A549 (cell line): ENCODE data around the gene BAK1. TPM values are rescaled to one million over a fixed set of nuclear protein-coding genes. Genes with fewer than 3 reads are reported as not detected.
A peak's percentile ranks its signal among the peaks of the same experiment; 100 is the strongest.

ENCODE experiments used
- ATAC-seq, 2 experiments: fragments of 200-7000 bp in 1 of 2; fragments of >200 bp in 1 of 2; cut with Nextera tagmentation in 1 of 2; cut with Tn5 transposase in 1 of 2; 3 replicates each; pipeline versions ENCODE4 v1.8.0 to v1.9.1; 2018 to 2020; ENCODE audit warnings: mild to moderate bottlenecking in 1 of 2, moderate library complexity in 1 of 2
- CTCF ChIA-PET: fragments of 300-600 bp; sonication (Branson Sonifier 250); formaldehyde crosslinking; extraction: SDS; loops from one replicate; lab custom pipeline; 2021; ENCODE audit warnings: antibody characterized with exemption, inconsistent platforms; lab: Yijun Ruan, JAX
- POLR2A ChIA-PET: fragments of 350-600 bp; formaldehyde crosslinking; extraction: SDS; loops from one replicate; lab custom pipeline; 2021; ENCODE audit warnings: antibody characterized with exemption, inconsistent platforms; lab: Yijun Ruan, JAX
- DNase-seq, 2 experiments: peaks; one replicate each; pipeline versions ENCODE4 v3.0.0 to v3.0.0-alpha.2; 2011 to 2016; ENCODE audit warnings: low read depth in 1 of 2, low spot score in 1 of 2
- FAIRE-seq: peaks from 2 replicates; lab custom pipeline; 2011; peaks lifted over from hg19 to GRCh38; lab: Jason Lieb, UNC
- H3K27ac ChIP-seq, 2 experiments: fragments of >200 bp; sonication (Bioruptor Twin); formaldehyde crosslinking; 3 replicates each; pipeline ENCODE4 v1.5.1; 2016 to 2017
- H3K4me1 ChIP-seq: fragments of >200 bp; sonication (Bioruptor Twin); formaldehyde crosslinking; 3 replicates; pipeline ENCODE4 v1.6.1; 2016
- H3K4me2 ChIP-seq: fragments of >200 bp; sonication (Bioruptor Twin); formaldehyde crosslinking; 3 replicates; pipeline ENCODE4 v1.6.1; 2016
- H3K4me3 ChIP-seq: fragments of >200 bp; sonication (Bioruptor Twin); formaldehyde crosslinking; 3 replicates; pipeline ENCODE4 v1.5.1; 2016
- H3K9me3 ChIP-seq: fragments of >200 bp; sonication (Bioruptor Twin); formaldehyde crosslinking; 3 replicates; pipeline ENCODE4 v1.6.1; 2016
- CHD2 ChIP-seq: fragments of 150-350 bp; IDR thresholded peaks from 2 replicates; pipeline ENCODE4 v1.6.1; 2014; ENCODE audit warnings: low read length; ENCODE audit not compliant: partially characterized antibody
- EP300 ChIP-seq, 2 experiments: fragments of >200 bp; sonication (Bioruptor Twin); formaldehyde crosslinking; IDR thresholded peaks; 2 replicates in 1 of 2; 3 replicates in 1 of 2; pipeline ENCODE4 v1.6.1; 2016 to 2017
- FOSB ChIP-seq: fragments of 250-450 bp; sonication (Bioruptor Pico); IDR thresholded peaks from 2 replicates; pipeline ENCODE4 v1.5.0; 2020; ENCODE audit warnings: mild to moderate bottlenecking, moderate library complexity
- HOXA7 ChIP-seq: fragments of 250-450 bp; sonication (Bioruptor Pico); IDR thresholded peaks from 2 replicates; pipeline ENCODE4 v1.5.0; 2020; ENCODE audit warnings: mild to moderate bottlenecking, moderate library complexity
- HOXB5 ChIP-seq: fragments of 250-450 bp; sonication (Bioruptor Pico); IDR thresholded peaks from 2 replicates; pipeline ENCODE4 v1.5.0; 2020; ENCODE audit warnings: mild to moderate bottlenecking, moderate library complexity
- JUN ChIP-seq, 2 experiments: fragments of >200 bp; sonication (Bioruptor Twin); formaldehyde crosslinking; IDR thresholded peaks; 2 replicates in 1 of 2; 3 replicates in 1 of 2; pipeline ENCODE4 v1.6.1; 2016 to 2017
- JUNB ChIP-seq: fragments of >200 bp; sonication (Bioruptor Twin); formaldehyde crosslinking; IDR thresholded peaks from 2 replicates; pipeline ENCODE4 v1.6.1; 2016
- PHF8 ChIP-seq: fragments of 200-600 bp; sonication (generic); IDR thresholded peaks from 2 replicates; pipeline ENCODE4 v1.6.1; 2016; ENCODE audit warnings: low read depth, mild to moderate bottlenecking, antibody characterized with exemption, moderate library complexity, borderline replicate concordance
- POLR2A ChIP-seq: IDR thresholded peaks from 2 replicates; pipeline ENCODE4 v1.6.1; 2012; ENCODE audit warnings: mild to moderate bottlenecking, low read length
- RAD21 ChIP-seq, 2 experiments: fragments of >200 bp in 1 of 2; sonication (Bioruptor Twin) in 1 of 2; formaldehyde crosslinking in 1 of 2; IDR thresholded peaks in 1 of 2; conservative IDR thresholded peaks in 1 of 2; 2 replicates in 1 of 2; 3 replicates in 1 of 2; pipeline ENCODE4 v1.6.1; 2012 to 2018; ENCODE audit warnings: inconsistent platforms in 1 of 2
- RARB ChIP-seq: fragments of 250-450 bp; sonication (Bioruptor Pico); IDR thresholded peaks from 2 replicates; pipeline ENCODE4 v1.8.0; 2021; ENCODE audit warnings: mild to moderate bottlenecking, moderate library complexity
- RFX5 ChIP-seq: fragments of 450-650 bp; IDR thresholded peaks from 2 replicates; pipeline ENCODE4 v1.7.1; 2014; ENCODE audit warnings: antibody characterized with exemption, mild to moderate bottlenecking, moderate library complexity
- SMC3 ChIP-seq: fragments of >200 bp; sonication (Bioruptor Twin); formaldehyde crosslinking; IDR thresholded peaks from 3 replicates; pipeline ENCODE4 v1.6.1; 2018; ENCODE audit warnings: inconsistent platforms
- ZFP36 ChIP-seq: fragments of 450-650 bp; IDR thresholded peaks from 2 replicates; pipeline ENCODE4 v1.6.1; 2014; ENCODE audit warnings: borderline replicate concordance; ENCODE audit not compliant: partially characterized antibody
- WGBS: methylation state at CpG from one replicate; pipeline ENCODE4 v1.1.6; 2017; ENCODE audit errors: missing lambda C conversion rate; 5-methylcytosine and 5-hydroxymethylcytosine counted together
- polyA minus RNA-seq: library from RNA; depleted of rRNA, polyadenylated mRNA; stranded (reverse); fragments of >200 nt; gene quantifications from 2 replicates; pipeline ENCODE4 v1.2.3, GENCODE V29; 2011; rRNA and poly(A)+ RNA removed
- polyA plus RNA-seq, 4 experiments: library from polyadenylated mRNA; depleted of rRNA in 3 of 4; stranded (reverse); fragments of >200 nt; fragmentation: RNase III in 1 of 4; extraction: RNeasy Plus Mini Kit Qiagen cat#74134 plus additional on column Dnase treatment in 1 of 4; gene quantifications; 2 replicates in 3 of 4; 3 replicates in 1 of 4; pipeline ENCODE4 v1.2.3, GENCODE V29; 2011 to 2017
- TF ChIP-seq, protein P1 (sequence below): fragments of 200-600 bp; sonication (generic); IDR thresholded peaks from 2 replicates; pipeline ENCODE4 v1.6.1; 2016; ENCODE audit warnings: antibody characterized with exemption, mild to moderate bottlenecking, moderate library complexity
- TF ChIP-seq, protein P2 (sequence below): fragments of >200 bp; sonication (Bioruptor Twin); formaldehyde crosslinking; IDR thresholded peaks from 3 replicates; pipeline ENCODE4 v1.5.1; 2016
- TF ChIP-seq, protein P3 (sequence below): fragments of >200 bp; sonication (Bioruptor Twin); formaldehyde crosslinking; IDR thresholded peaks from 2 replicates; pipeline ENCODE4 v1.6.1; 2016
- TF ChIP-seq, protein P4 (sequence below): IDR thresholded peaks from 2 replicates; pipeline ENCODE4 v1.6.1; 2012

BAK1 gene
- polyA plus RNA-seq (2011; rRNA removed) (11.9 and 12.6 TPM in 2 replicates), polyA plus RNA-seq (2017; fragmentation: RNase III; extraction: RNeasy Plus Mini Kit Qiagen cat#74134 plus additional on column Dnase treatment) (16.9 to 19.0 TPM (median 18.8 TPM) in 3 replicates), polyA minus RNA-seq (17.3 and 20.9 TPM in 2 replicates)
- polyA plus RNA-seq (2012; cell fraction: cytosol; rRNA removed): 11.5 and 16.6 TPM in 2 replicates
- 13.1 and 13.6 TPM in 2 replicates for polyA plus RNA-seq (2012; cell fraction: nucleus; rRNA removed)

DNA sequence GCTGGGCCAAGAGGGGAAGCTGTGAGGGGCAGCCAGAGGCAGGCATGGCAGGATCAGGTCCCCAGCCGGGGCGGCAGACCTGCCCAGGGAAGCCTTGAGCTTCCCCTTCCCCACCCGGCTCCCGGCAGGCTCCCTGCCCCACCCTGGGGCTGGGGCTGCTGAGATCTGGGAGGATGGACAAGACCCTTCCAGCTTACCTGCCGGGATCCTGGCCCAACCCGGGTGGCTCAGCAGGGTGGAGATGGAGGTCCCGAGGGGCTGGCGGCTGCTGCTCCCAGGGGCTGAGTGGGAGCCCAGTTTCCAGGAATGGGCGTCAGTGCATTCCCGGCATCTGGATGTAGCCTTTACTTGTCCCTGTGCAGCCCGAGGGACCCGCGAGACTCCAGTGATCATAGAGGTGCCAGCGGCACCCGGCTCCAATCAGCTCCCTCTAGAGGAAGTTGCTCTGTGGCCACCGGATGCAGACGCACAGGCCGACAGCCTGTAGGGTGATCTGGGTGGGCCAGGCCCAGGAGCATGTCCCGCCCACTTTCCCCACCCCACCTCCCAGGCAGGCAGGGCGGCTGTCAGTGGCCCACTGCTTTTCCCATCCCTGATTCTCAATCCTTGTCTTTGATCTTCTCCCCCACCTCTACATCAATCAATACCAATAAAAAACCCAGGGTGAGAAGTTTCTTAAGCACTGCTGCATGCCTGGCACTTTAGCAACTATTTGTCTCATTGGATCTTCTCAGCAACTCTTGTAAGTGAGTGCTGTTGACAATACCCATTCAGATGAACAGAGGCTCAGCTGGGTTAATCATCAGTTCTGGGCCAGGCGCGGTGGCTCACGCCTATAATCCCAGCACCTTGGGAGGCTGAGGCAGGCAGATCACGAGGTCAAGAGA lies at the start of gene BAK1:
TSS of gene BAK1 (minus strand) at position 449 of the 887 bp plus-strand sequence. CDS start 2,672 bp downstream, outside the sequence.
- POLR2A ChIA-PET: interaction anchor here (0.6 to 1.7 kb wide), 7 partner anchors 9 to 154 kb away, joined by 3 to 8 read pairs (median 4); partner anchors contain the start of genes ITPR3, UQCC2 and ZBTB9
- DNase-seq: peak; percentile 88 to 93
- FAIRE-seq: no peak
- peak within 1 kb of the TSS; percentile 85 to 96 for H3K27ac ChIP-seq
- no peak for TF ChIP-seq JUNB
- no peak for TF ChIP-seq RARB
- TF ChIP-seq ZFP36: no peak
- TF ChIP-seq FOSB: no peak
- TF ChIP-seq JUN (IDR thresholded peaks at IDR 0.05): 0 out of 5 replicates have a peak, but pooled peaks of 1 of the 2 experiments have one; percentile 30
- TF ChIP-seq, protein P1, sequence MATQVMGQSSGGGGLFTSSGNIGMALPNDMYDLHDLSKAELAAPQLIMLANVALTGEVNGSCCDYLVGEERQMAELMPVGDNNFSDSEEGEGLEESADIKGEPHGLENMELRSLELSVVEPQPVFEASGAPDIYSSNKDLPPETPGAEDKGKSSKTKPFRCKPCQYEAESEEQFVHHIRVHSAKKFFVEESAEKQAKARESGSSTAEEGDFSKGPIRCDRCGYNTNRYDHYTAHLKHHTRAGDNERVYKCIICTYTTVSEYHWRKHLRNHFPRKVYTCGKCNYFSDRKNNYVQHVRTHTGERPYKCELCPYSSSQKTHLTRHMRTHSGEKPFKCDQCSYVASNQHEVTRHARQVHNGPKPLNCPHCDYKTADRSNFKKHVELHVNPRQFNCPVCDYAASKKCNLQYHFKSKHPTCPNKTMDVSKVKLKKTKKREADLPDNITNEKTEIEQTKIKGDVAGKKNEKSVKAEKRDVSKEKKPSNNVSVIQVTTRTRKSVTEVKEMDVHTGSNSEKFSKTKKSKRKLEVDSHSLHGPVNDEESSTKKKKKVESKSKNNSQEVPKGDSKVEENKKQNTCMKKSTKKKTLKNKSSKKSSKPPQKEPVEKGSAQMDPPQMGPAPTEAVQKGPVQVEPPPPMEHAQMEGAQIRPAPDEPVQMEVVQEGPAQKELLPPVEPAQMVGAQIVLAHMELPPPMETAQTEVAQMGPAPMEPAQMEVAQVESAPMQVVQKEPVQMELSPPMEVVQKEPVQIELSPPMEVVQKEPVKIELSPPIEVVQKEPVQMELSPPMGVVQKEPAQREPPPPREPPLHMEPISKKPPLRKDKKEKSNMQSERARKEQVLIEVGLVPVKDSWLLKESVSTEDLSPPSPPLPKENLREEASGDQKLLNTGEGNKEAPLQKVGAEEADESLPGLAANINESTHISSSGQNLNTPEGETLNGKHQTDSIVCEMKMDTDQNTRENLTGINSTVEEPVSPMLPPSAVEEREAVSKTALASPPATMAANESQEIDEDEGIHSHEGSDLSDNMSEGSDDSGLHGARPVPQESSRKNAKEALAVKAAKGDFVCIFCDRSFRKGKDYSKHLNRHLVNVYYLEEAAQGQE: peak; percentile 43; the same call in 1 of the 2 replicates
- peak; percentile 59 for TF ChIP-seq POLR2A
- TF ChIP-seq RAD21 (conservative IDR thresholded peaks at IDR 0.05 in 1 of 2, IDR thresholded peaks at IDR 0.05 in 1 of 2): 0 out of 5 replicates have a peak, but pooled peaks of 1 of the 2 experiments have one; percentile 21
- peak; percentile 31 for TF ChIP-seq CHD2
- TF ChIP-seq, protein P2, sequence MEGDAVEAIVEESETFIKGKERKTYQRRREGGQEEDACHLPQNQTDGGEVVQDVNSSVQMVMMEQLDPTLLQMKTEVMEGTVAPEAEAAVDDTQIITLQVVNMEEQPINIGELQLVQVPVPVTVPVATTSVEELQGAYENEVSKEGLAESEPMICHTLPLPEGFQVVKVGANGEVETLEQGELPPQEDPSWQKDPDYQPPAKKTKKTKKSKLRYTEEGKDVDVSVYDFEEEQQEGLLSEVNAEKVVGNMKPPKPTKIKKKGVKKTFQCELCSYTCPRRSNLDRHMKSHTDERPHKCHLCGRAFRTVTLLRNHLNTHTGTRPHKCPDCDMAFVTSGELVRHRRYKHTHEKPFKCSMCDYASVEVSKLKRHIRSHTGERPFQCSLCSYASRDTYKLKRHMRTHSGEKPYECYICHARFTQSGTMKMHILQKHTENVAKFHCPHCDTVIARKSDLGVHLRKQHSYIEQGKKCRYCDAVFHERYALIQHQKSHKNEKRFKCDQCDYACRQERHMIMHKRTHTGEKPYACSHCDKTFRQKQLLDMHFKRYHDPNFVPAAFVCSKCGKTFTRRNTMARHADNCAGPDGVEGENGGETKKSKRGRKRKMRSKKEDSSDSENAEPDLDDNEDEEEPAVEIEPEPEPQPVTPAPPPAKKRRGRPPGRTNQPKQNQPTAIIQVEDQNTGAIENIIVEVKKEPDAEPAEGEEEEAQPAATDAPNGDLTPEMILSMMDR: peak; percentile 31; the same call in 2 of the 3 replicates
- TF ChIP-seq, protein P3, sequence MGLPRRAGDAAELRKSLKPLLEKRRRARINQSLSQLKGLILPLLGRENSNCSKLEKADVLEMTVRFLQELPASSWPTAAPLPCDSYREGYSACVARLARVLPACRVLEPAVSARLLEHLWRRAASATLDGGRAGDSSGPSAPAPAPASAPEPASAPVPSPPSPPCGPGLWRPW: no peak
- 0 out of 2 replicates have a peak, but pooled peaks have one; percentile 21 for TF ChIP-seq PHF8
- TF ChIP-seq, protein P4, sequence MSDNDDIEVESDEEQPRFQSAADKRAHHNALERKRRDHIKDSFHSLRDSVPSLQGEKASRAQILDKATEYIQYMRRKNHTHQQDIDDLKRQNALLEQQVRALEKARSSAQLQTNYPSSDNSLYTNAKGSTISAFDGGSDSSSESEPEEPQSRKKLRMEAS: peak; percentile 47; the same call in 1 of the 2 replicates
- peak; percentile 22; the same call in 1 of the 3 replicates for TF ChIP-seq SMC3
- peaks cover 23% of the 10 kb centered on the region for H3K4me1 ChIP-seq
- peak; percentile 97 to 98 for ATAC-seq
- peak within 1 kb of the TSS; percentile 74 for H3K4me2 ChIP-seq
- H3K9me3 ChIP-seq: no peaks in the 10 kb centered on the region
- peak within 1 kb of the TSS; percentile 84 for H3K4me3 ChIP-seq
- CTCF ChIA-PET: interaction anchor here (0.6 to 4.3 kb wide), 15 partner anchors 8 to 449 kb away, joined by 3 to 33 read pairs (median 3); no protein-coding TSS in a partner anchor
- under 1% methylated on average over 16 of the region's 24 CpGs for WGBS

DNA sequence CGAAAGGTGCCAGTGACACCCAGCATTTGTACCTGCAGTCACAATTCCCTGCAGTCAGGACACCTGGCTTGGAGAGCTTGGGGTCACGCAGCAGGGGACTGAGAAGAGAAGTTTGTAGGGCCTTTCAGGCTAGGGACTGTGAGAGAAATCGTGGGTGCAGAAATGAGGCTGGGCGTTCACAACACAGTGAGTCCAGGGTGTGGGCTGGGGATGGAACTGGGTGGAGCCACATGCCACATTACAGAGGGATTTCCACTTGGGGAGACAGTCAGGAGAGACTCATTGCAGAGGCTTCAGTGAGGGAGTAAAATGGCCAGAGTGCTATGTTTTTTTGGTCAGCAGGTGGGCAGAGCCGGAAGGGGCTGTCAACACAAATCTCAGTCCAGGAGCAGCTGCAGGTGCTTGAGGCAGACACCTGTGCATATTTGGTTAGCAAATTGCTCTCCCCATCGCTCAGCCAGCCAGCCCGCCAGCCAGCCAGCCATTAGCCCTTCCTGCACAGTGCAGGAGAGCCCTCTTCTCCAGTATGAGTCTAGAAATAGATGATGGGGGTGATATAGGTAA lies 48.4 kb upstream of the BAK1 start:
- Histone ChIP-seq H3K27ac (peak overlapping the region in 1 of 2 experiments; percentile 50; a peak in 1 of 6 replicates), H3K9me3 (no peaks in the 10 kb centered on the region), H3K4me2 (no peak overlapping the region), H3K4me1 (peaks cover 29% of the 10 kb centered on the region), H3K4me3 (no peak overlapping the region)
- no peak for FAIRE-seq
- POLR2A ChIA-PET: no interaction called here
- no peak for DNase-seq
- TF ChIP-seq EP300 (IDR thresholded peaks at IDR 0.05) (no peak), RFX5 (no peak), HOXA7 (no peak), HOXB5 (CRISPR knock-in tag) (no peak)
- TF ChIP-seq, protein P2: no peak
- CTCF ChIA-PET: interaction anchor here (0.6 to 3.7 kb wide), 2 partner anchors 21 to 39 kb away, joined by 6 to 17 read pairs; no protein-coding TSS in a partner anchor
- WGBS: 93% methylated on average over 6 of the region's 7 CpGs
- no peak for ATAC-seq
